Measurements from ENCODE around the gene SLC6A18.

- TF ChIP-seq CTCF (IDR thresholded peaks at IDR 0.05; ENCODE audit: poor library complexity): no peak
- no peak for TF ChIP-seq EZH2 (IDR thresholded peaks at IDR 0.05; ENCODE audit: borderline replicate concordance)
- no peak for TF ChIP-seq EZH2phosphoT487 (IDR thresholded peaks at IDR 0.05; ENCODE audit: low read depth, severe bottlenecking, unreplicated experiment)
Measured at GRCh38 chr5:1221721-1222120, 3.5 kb upstream of the SLC6A18 start.

Measured in hepatocyte (in vitro differentiated cells).